HepG2 (cell line): ENCODE data around the gene PUS7. TPM values are rescaled to one million over a fixed set of nuclear protein-coding genes. Genes with fewer than 3 reads are reported as not detected.
A peak's percentile ranks its signal among the peaks of the same experiment; 100 is the strongest.

ENCODE experiments used
- ATAC-seq: fragments of 200-7000 bp; cut with Tn5 transposase; 3 replicates; pipeline ENCODE4 v1.9.1; 2020; ENCODE audit warnings: mild to moderate bottlenecking, moderate library complexity
- BruUV-seq: library from RNA; stranded (reverse); fragments of 400-500 nt; replicated peaks from 2 replicates; lab custom pipeline; 2021; lab: Mats Ljungman, UMichigan
- CTCF ChIA-PET: fragments of 300-600 bp; formaldehyde crosslinking; extraction: SDS; loops from one replicate; lab custom pipeline; 2021; ENCODE audit warnings: low total read pairs, inconsistent platforms, low intra/inter-chr PET ratio; lab: Yijun Ruan, JAX
- POLR2A ChIA-PET: fragments of 350-600 bp; sonication (Branson Sonifier 250); formaldehyde crosslinking; loops from one replicate; lab custom pipeline; 2020; ENCODE audit warnings: antibody characterized with exemption, inconsistent platforms; lab: Yijun Ruan, JAX
- DNase-seq: peaks from one replicate; pipeline ENCODE4 v3.0.0-alpha.2; 2015; ENCODE audit warnings: low spot score
- FAIRE-seq: peaks from 3 replicates; lab custom pipeline; 2011; peaks lifted over from hg19 to GRCh38; lab: Jason Lieb, UNC
- H2AFZ ChIP-seq: one replicate; pipeline ENCODE4 v1.6.1; 2011; ENCODE audit warnings: low read length, inconsistent platforms
- H3K27ac ChIP-seq: fragments of 300-600 bp; 3 replicates; pipeline ENCODE4 v1.8.0; 2011; ENCODE audit warnings: mixed run types, mild to moderate bottlenecking, mixed read lengths, low read length, inconsistent platforms; ENCODE audit not compliant: insufficient read depth; ENCODE audit errors: extremely low read length
- H3K27me3 ChIP-seq, 2 experiments: fragments of 200-600 bp in 1 of 2; 2 replicates in 1 of 2; 3 replicates in 1 of 2; pipeline versions ENCODE4 v1.6.0 to v1.8.0; 2011; ENCODE audit warnings: low read length in 2 of 2, mild to moderate bottlenecking in 2 of 2, moderate library complexity in 2 of 2, inconsistent platforms in 1 of 2; ENCODE audit not compliant: insufficient read depth in 2 of 2, control insufficient read depth in 1 of 2
- H3K36me3 ChIP-seq, 2 experiments: fragments of 200-600 bp in 1 of 2; replicated peaks in 1 of 2; 2 replicates in 1 of 2; 3 replicates in 1 of 2; pipeline versions ENCODE4 v1.5.1 to v1.8.0; 2011; ENCODE audit warnings: low read length in 2 of 2, inconsistent platforms in 1 of 2; ENCODE audit not compliant: insufficient read depth in 2 of 2, control insufficient read depth in 1 of 2
- H3K4me1 ChIP-seq: 2 replicates; pipeline ENCODE4 v1.5.1; 2012; ENCODE audit warnings: low read length, inconsistent platforms; ENCODE audit not compliant: insufficient read depth
- H3K4me2 ChIP-seq: 2 replicates; pipeline ENCODE4 v1.6.0; 2011; ENCODE audit warnings: low read depth, low read length, inconsistent platforms
- H3K4me3 ChIP-seq, 3 experiments: fragments of 200-600 bp in 1 of 3; sonication (generic), shearing (Covaris generic) in 1 of 3; replicated peaks in 1 of 3; 2 replicates each; pipeline ENCODE4 v1.5.1; 2011 to 2016; ENCODE audit warnings: low read length in 3 of 3, inconsistent platforms in 2 of 3, low read depth in 2 of 3, mild to moderate bottlenecking in 2 of 3, control low read depth in 1 of 3, mixed read lengths in 1 of 3; ENCODE audit not compliant: insufficient read depth in 1 of 3
- H3K79me2 ChIP-seq: one replicate; pipeline ENCODE4 v1.6.1; 2011; ENCODE audit warnings: low read length, inconsistent platforms; ENCODE audit not compliant: insufficient read depth
- H3K9ac ChIP-seq: 2 replicates; pipeline ENCODE4 v1.6.0; 2011; ENCODE audit warnings: mild to moderate bottlenecking, low read depth, low read length, inconsistent platforms; ENCODE audit not compliant: insufficient read depth
- H3K9me3 ChIP-seq: 2 replicates; pipeline ENCODE4 v1.5.1; 2012; ENCODE audit warnings: mild to moderate bottlenecking, low read length
- H4K20me1 ChIP-seq: 2 replicates; pipeline ENCODE4 v1.6.0; 2011; ENCODE audit warnings: inconsistent platforms, mild to moderate bottlenecking, low read length, moderate library complexity; ENCODE audit not compliant: insufficient read depth
- HNRNPK ChIP-seq: fragments of 200-400 bp; formaldehyde crosslinking; IDR thresholded peaks from 2 replicates; pipeline ENCODE4 v1.6.1; 2018; ENCODE audit warnings: low read length, low read depth, moderate library complexity, mild to moderate bottlenecking; ENCODE audit not compliant: poor library complexity, severe bottlenecking
- KMT2A ChIP-seq: sonication (generic); formaldehyde crosslinking; IDR thresholded peaks from 2 replicates; pipeline ENCODE4 v1.4.0; 2020; ENCODE audit warnings: missing genetic modification reagents
- MAFF ChIP-seq: IDR thresholded peaks from 2 replicates; pipeline ENCODE4 v1.6.1; 2011; ENCODE audit warnings: low read depth, low read length, improper control_type of control experiment
- PCBP2 ChIP-seq: fragments of 200-400 bp; formaldehyde crosslinking; optimal IDR thresholded peaks from 2 replicates; pipeline ENCODE3; 2018; ENCODE audit warnings: low read length, low read depth; ENCODE audit not compliant: poor library complexity, severe bottlenecking
- RFXAP ChIP-seq: sonication (generic); formaldehyde crosslinking; IDR thresholded peaks from 2 replicates; pipeline ENCODE4 v1.4.0; 2020; ENCODE audit warnings: missing genetic modification reagents, borderline replicate concordance
- SAP130 ChIP-seq: IDR thresholded peaks from 2 replicates; pipeline ENCODE4 v1.6.1; 2016; ENCODE audit warnings: low read depth
- TBP ChIP-seq: sonication (generic); formaldehyde crosslinking; IDR thresholded peaks from 2 replicates; pipeline ENCODE4 v1.5.0; 2020; ENCODE audit warnings: missing genetic modification reagents
- TRIM24 ChIP-seq: sonication (generic); formaldehyde crosslinking; IDR thresholded peaks from 2 replicates; pipeline ENCODE4 v1.8.0; 2022; ENCODE audit warnings: mild to moderate bottlenecking, missing genetic modification reagents
- WGBS: methylation state at CpG from one replicate; pipeline ENCODE4 v1.1.6; 2017; ENCODE audit warnings: low lambda C conversion rate; 5-methylcytosine and 5-hydroxymethylcytosine counted together
- in situ Hi-C: cut with HindIII; loops from 2 replicates; pipeline ENCODE4 v1.10.0; 2017; ENCODE audit warnings: low pct_unique_long_range_greater_than_20kb; ENCODE audit not compliant: extremely low pct_ligation_motif_present
- intact Hi-C: fragments of 100-400 bp; cut with micrococcal nuclease; formaldehyde crosslinking; loops from one replicate; pipeline ENCODE4 v1.10.0; 2022; ENCODE audit not compliant: unreplicated experiment
- polyA plus RNA-seq, 8 experiments: library from polyadenylated mRNA; depleted of rRNA in 3 of 8; stranded (reverse) in 7 of 8; unstranded in 1 of 8; fragments of >200 nt; fragmentation: Illumina TruSeq in 4 of 8; extraction: Trizol in 4 of 8; gene quantifications; 2 replicates each; pipeline versions ENCODE4 v1.2.1 to v1.2.3, GENCODE V29; 2011 to 2016; ENCODE audit warnings: low read depth in 4 of 8, missing spikeins in 1 of 8, mixed read lengths in 1 of 8; ENCODE audit not compliant: insufficient read depth in 1 of 8
- total RNA-seq, 5 experiments: library from RNA; depleted of rRNA; stranded (reverse); fragments of >200 nt; fragmentation: Illumina TruSeq; extraction: Trizol; gene quantifications; 2 replicates each; pipeline ENCODE4 v1.2.3, GENCODE V29; 2016; ENCODE audit warnings: low read depth in 1 of 5
- TF ChIP-seq, protein P1 (sequence below), 2 experiments: fragments of 450-650 bp in 1 of 2; sonication (generic) in 1 of 2; formaldehyde crosslinking in 1 of 2; IDR thresholded peaks; 2 replicates each; pipeline versions ENCODE4 v1.6.1 to v1.8.0; 2016 to 2022; ENCODE audit warnings: antibody characterized with exemption in 1 of 2, mild to moderate bottlenecking in 1 of 2, missing genetic modification reagents in 1 of 2

PUS7 gene
- total and polyA plus RNA-seq, 2 of the 13 experiments (the other 11 are each of a cell fraction or from before 2014, with no cell fraction given): 14.4 to 41.2 TPM

GRCh38 chr7:105423987-105424386 lies 98.1 kb downstream of the PUS7 start:
- H3K36me3 ChIP-seq: no peaks in the 10 kb centered on the region
- TF ChIP-seq PCBP2: peak; percentile 58
- peak; percentile 19 for TF ChIP-seq HNRNPK
- no peak for TF ChIP-seq TRIM24
- TF ChIP-seq, all 625 proteins: peak for 2
- Histone ChIP-seq H3K27ac (no peak overlapping the region), H3K4me3 (no peak overlapping the region), H4K20me1 (no peaks in the 10 kb centered on the region), H3K4me1 (peaks cover 19% of the 10 kb centered on the region), H3K79me2 (no peaks in the 10 kb centered on the region), H3K9ac (no peak overlapping the region), H3K27me3 (no peaks in the 10 kb centered on the region; a peak in 1 of 5 replicates), H3K9me3 (no peaks in the 10 kb centered on the region), H2AFZ (no peak overlapping the region), H3K4me2 (no peak overlapping the region)
- intact Hi-C loops: no loop called here
- in situ Hi-C loops: no loop called here
- DNase-seq (no peak), FAIRE-seq (no peak), ATAC-seq (no peak)
- no TSS peak for BruUV-seq
- WGBS: 98% methylated on average over 2 of the region's 2 CpGs
- CTCF ChIA-PET: no interaction called here
- POLR2A ChIA-PET: no interaction called here

GRCh38 chr7:105413887-105414437 lies 108.1 kb downstream of the PUS7 start:
- H3K4me3 ChIP-seq: no peak overlapping the region
- H3K27ac ChIP-seq: no peak overlapping the region
- H3K27me3 ChIP-seq: no peaks in the 10 kb centered on the region
- H3K79me2 ChIP-seq: no peaks in the 10 kb centered on the region
- no peak for FAIRE-seq
- H3K9me3 ChIP-seq: no peaks in the 10 kb centered on the region
- H3K4me1 ChIP-seq: peaks cover 1% of the 10 kb centered on the region; the same call in 1 of the 2 replicates
- POLR2A ChIA-PET: no interaction called here
- no peak for ATAC-seq
- 55% methylated on average over 8 of the region's 8 CpGs for WGBS
- in situ Hi-C loops: no loop called here
- DNase-seq: no peak
- no peak overlapping the region for H3K4me2 ChIP-seq
- BruUV-seq: no TSS peak
- intact Hi-C loops: no loop called here
- no peaks in the 10 kb centered on the region for H3K36me3 ChIP-seq
- no peak overlapping the region for H3K9ac ChIP-seq
- no peak overlapping the region for H2AFZ ChIP-seq
- no peaks in the 10 kb centered on the region for H4K20me1 ChIP-seq
- CTCF ChIA-PET: no interaction called here
- peak; percentile 83 for TF ChIP-seq MAFF
- no peak for TF ChIP-seq KMT2A (CRISPR knock-in tag)
- no peak for TF ChIP-seq TBP (CRISPR knock-in tag)
- TF ChIP-seq, protein P1, sequence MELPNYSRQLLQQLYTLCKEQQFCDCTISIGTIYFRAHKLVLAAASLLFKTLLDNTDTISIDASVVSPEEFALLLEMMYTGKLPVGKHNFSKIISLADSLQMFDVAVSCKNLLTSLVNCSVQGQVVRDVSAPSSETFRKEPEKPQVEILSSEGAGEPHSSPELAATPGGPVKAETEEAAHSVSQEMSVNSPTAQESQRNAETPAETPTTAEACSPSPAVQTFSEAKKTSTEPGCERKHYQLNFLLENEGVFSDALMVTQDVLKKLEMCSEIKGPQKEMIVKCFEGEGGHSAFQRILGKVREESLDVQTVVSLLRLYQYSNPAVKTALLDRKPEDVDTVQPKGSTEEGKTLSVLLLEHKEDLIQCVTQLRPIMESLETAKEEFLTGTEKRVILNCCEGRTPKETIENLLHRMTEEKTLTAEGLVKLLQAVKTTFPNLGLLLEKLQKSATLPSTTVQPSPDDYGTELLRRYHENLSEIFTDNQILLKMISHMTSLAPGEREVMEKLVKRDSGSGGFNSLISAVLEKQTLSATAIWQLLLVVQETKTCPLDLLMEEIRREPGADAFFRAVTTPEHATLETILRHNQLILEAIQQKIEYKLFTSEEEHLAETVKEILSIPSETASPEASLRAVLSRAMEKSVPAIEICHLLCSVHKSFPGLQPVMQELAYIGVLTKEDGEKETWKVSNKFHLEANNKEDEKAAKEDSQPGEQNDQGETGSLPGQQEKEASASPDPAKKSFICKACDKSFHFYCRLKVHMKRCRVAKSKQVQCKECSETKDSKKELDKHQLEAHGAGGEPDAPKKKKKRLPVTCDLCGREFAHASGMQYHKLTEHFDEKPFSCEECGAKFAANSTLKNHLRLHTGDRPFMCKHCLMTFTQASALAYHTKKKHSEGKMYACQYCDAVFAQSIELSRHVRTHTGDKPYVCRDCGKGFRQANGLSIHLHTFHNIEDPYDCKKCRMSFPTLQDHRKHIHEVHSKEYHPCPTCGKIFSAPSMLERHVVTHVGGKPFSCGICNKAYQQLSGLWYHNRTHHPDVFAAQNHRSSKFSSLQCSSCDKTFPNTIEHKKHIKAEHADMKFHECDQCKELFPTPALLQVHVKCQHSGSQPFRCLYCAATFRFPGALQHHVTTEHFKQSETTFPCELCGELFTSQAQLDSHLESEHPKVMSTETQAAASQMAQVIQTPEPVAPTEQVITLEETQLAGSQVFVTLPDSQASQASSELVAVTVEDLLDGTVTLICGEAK (IDR thresholded peaks at IDR 0.05): no peak
- TF ChIP-seq, protein P1 (CRISPR knock-in tag; IDR thresholded peaks at IDR 0.05): no peak
- no peak for TF ChIP-seq RFXAP (CRISPR knock-in tag)
- TF ChIP-seq SAP130: no peak
